ENCODE measurements around the gene CEP192. TPM values are rescaled to one million over a fixed set of nuclear protein-coding genes. Genes with fewer than 3 reads are reported as not detected.

Gene CEP192
- polyA plus RNA-seq, 1 donor, result 46.6 TPM

DNA sequence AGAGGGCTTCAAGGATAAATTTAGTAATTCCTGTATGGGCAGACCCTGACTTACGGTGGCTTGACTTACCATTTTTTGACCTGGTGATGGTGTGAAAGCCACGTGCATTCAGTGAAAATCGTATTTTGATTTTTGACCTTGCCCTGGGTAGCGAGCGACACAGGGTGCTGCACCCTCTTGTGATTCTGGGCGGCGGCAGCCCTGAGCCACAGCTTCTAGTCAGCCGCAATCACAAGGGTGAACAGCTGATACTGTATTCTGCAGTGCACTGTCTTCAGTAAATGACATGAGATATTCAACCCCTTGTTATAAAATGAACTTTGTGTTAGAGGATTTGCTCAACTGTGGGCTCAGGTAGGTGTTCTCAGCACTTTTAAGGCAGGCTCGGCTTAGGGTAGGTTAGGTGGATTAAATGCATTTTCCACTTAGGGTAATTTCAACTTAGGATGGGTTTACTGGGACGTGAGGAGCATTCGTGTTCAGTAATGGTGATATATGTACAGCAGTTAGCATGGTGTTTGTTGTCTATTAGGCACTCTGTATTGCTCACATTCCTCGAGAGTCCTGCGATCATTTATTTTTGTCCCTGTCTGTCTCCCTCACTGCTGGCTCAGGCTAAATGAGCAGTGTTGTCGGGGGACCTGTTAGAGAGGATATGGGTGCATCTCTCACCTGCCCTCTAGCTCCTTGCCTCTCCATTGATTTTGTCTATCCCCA is 109.9 kb downstream of the CEP192 start:
- no peak for DNase-seq

- no peak for DNase-seq
Measured at GRCh38 chr18:13101659-13102197, 110.6 kb downstream of the CEP192 start.

- no peak for DNase-seq
Measured at GRCh38 chr18:13103366-13103765, 112.2 kb downstream of the CEP192 start.

GRCh38 chr18:13105059-13105458 is 113.9 kb downstream of the CEP192 start:
- DNase-seq, result no peak

- no peak for DNase-seq
Measured at GRCh38 chr18:13107074-13107473, 115.9 kb downstream of the CEP192 start.

- DNase-seq, result no peak
Measured at GRCh38 chr18:13108330-13108729, 117.2 kb downstream of the CEP192 start.

- DNase-seq, result no peak
Measured at GRCh38 chr18:13110559-13110958, 119.4 kb downstream of the CEP192 start.

DNA sequence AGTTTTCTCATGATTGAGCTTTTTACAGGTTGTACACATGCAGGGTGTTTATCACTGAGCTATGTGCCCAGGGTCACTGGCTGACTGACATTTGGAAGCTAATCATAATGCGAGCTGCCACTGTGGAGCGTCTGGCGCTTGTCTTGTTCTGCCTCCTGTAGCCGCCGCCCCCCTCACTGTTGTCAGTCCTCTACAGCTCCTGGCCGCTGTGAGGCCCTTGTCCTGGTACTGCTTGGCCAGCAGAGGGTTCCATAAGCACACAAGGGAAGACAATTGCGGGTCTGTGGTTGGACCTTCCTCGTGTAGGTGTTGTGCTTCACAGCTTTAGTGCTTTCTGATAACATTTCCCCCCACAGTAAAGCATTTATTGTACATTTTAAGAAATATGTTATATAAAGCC is 121.8 kb downstream of the CEP192 start:
- peak; percentile 59 for DNase-seq

- DNase-seq, result no peak
Measured at GRCh38 chr18:13120255-13120654, 129.1 kb downstream of the CEP192 start.

DNA sequence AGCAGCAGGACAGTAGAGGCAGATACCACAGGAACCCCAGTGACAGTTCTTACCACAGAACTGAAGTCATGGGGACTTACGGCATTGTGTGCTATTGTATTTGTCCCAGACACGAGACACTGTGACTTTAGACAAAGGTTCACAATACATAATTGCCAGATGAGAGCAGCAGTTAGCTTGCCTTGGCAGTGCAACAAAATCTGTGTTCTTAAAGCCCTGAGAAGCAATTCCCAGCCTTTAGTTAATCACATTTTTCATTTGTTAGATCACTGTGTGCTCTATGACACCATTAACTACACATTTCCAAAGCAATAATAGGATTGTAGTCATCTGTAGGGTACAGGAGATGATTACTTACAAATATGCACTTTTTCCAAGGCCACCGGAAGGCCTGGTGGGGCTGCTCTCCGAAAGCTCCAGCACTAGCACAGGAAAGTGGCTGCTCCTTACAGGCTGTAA is 129.8 kb downstream of the CEP192 start:
- DNase-seq, result no peak

- DNase-seq, result no peak
Measured at GRCh38 chr18:13124411-13124810, 133.2 kb downstream of the CEP192 start.

- no peak for DNase-seq
Measured at GRCh38 chr18:13125191-13125590, 134.0 kb downstream of the CEP192 start.

DNA sequence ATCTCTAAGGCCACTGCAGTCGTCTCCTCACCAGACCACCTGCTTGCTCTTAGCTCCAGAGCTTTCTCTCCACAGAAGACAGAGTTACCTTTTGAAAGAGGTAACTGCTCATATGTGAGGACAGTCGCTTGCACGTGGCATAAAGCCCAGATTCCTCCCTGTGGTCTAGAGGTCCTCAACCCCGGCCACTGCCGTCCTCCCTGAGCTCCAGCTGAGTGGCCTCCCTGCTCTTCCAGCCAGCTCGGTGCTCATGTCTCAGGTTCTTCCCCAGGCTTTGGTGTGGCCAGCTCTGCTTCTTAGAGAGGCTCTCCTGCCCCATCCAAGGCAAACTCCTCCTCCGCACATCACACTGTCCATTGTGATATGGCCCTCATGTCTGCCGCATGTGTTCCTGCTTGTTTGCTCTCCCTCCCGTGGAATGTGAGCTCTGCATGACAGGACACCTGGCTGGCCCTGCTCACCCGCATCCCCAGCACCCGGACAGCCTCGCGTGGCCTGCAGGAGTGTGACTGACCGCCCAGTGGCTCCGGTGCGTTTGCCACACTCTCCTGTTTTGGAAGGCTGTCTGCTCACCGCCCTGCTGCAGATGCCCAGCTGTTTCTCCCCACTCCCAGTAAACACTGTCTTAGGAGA is 135.9 kb downstream of the CEP192 start:
- DNase-seq, result no peak

DNA sequence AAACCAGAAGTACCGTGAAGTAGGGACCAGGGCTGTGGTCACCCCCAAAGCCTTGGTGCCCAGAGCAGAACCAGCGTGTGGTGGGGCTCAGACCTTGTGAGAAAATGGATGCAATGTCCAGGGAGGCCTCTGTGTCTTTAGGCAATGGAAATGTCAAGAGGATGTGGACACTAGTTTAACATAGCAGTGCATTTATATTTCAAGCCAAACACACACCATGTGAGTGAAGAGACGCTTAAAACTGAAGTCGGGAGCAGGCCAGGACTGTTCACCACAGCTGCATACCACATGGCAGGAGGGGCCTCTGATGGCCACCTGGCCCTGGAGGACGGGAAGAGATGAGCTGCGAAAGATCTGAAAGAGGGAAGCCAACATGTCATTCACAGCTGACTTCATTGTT is 140.1 kb downstream of the CEP192 start:
- DNase-seq, result no peak

GRCh38 chr18:13134551-13135401 is 143.6 kb downstream of the CEP192 start:
- DNase-seq, result no peak

- DNase-seq, result no peak
Measured at GRCh38 chr18:13136056-13136903, 145.1 kb downstream of the CEP192 start.

- no peak for DNase-seq
Measured at GRCh38 chr18:13136904-13137669, 145.9 kb downstream of the CEP192 start.

DNA sequence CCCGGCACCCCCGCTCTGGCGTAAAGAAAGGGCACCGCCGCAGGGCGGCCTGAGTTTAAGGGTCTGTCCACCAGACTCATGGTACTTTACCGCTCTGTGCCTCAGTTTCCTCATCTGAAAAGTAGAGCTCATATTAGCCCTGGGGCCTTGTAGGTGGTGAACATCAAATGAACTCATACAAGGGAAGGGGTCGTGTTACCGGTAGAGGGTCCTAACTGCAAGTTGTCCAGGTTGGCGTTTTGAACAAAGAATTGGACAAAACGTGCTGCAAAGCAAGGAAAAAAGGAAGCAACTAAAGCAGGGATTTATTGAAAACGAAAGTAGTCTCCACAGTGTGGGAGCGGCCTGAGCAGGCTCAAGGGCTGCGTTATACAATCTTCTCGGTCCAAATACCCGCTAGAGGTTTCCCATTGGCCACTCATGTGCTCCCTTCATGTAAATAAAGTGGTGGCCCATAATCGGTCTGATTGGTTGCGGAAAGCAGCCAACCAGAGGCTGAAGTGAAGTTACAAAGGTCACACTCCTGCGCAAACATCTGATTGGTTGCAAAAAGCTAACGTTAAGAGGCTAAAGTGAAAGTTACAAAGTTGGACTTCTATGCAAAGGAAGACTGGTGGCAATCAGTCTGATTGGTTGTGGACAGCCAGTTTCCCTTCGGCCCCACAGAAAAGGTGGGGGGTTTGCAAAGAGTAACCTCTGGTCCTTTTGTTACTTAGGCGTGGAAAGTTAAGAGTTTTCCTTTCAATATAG is 146.7 kb downstream of the CEP192 start:
- DNase-seq, result no peak

DNA sequence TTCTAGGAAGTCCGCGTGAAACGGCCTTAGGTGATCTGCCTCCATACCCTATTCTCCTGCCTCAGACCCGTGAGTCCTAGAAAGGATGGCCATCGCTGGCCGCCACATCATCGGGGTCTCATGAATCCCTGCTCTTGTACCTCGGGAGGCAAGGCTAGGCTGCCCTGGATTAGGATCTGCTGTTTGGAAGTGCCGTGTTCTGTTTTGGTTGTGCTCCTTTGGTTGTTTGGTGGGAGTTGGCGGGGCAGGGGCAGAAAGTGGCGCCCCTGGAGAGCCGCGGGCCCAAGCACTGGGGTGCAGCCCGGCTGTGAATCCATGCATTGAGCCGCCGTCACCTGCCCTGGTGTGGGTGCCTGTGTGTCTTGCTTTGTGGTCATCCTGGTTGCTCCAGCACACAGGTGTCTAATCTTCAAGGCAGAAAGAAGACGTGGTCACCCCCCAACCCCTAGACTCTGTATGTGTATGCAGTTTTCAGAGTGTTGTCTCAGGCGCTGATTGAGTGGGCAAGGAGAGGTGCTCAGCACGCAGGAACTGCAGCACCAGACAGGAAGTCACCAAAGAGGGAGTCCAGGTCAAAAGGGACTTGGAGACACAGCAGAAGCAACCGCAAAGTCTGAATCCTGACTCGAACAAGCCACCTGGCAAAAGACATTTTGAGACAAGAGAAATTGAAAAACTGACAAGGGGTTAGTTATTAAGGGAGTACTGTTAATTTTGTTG is 147.4 kb downstream of the CEP192 start:
- no peak for DNase-seq

Data from left kidney (tissue), 2 donors.